Astrocyte of the cerebellum (primary cell): ENCODE data around the gene ZNF536.

Experiments
- DNase-seq: peaks from one replicate; pipeline ENCODE4 v3.0.0-alpha.2; 2011; ENCODE audit warnings: low read depth
- H3K4me3 ChIP-seq: 2 replicates; pipeline ENCODE4 v1.5.1; 2011; ENCODE audit warnings: mild to moderate bottlenecking, low read depth, low read length, moderate library complexity
- in situ Hi-C: cut with HindIII; loops from 2 replicates; pipeline ENCODE4 v1.10.0; 2017; ENCODE audit warnings: low sequenced_read_pairs
- TF ChIP-seq, protein P1 (sequence below): IDR thresholded peaks from 2 replicates; pipeline ENCODE4 v1.5.1; 2012; ENCODE audit warnings: low read length, low read depth, moderate library complexity, mild to moderate bottlenecking; ENCODE audit errors: missing control alignments

Gene ZNF536

GRCh38 chr19:30596813-30597399, 224.7 kb downstream of the ZNF536 start:
- H3K4me3 ChIP-seq: no peak overlapping the region
- in situ Hi-C loops: no loop called here
- TF ChIP-seq, protein P1, sequence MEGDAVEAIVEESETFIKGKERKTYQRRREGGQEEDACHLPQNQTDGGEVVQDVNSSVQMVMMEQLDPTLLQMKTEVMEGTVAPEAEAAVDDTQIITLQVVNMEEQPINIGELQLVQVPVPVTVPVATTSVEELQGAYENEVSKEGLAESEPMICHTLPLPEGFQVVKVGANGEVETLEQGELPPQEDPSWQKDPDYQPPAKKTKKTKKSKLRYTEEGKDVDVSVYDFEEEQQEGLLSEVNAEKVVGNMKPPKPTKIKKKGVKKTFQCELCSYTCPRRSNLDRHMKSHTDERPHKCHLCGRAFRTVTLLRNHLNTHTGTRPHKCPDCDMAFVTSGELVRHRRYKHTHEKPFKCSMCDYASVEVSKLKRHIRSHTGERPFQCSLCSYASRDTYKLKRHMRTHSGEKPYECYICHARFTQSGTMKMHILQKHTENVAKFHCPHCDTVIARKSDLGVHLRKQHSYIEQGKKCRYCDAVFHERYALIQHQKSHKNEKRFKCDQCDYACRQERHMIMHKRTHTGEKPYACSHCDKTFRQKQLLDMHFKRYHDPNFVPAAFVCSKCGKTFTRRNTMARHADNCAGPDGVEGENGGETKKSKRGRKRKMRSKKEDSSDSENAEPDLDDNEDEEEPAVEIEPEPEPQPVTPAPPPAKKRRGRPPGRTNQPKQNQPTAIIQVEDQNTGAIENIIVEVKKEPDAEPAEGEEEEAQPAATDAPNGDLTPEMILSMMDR: no peak
- no peak for DNase-seq

DNA sequence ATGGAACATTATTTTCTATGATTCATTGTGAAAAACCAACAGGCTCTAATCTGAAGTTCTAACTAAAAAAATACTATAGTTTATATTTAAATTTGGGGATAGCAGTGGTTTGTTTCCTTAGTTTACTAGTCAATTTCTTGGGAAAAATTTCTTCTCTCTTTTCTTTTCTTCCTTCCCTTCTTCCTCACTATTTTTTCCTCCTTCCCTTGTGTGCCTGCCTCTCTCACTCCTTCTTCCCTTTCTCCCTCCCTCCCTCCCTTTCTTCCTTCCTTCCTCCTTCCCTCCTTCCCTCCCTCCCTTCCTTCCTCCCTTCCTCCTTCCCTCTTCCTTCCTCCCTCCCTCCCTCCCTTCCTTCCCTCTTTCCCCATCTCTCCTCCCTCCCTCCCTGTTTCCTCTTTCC, 226.5 kb downstream of the ZNF536 start:
- TF ChIP-seq, protein P1: no peak
- no peak overlapping the region for H3K4me3 ChIP-seq
- in situ Hi-C loops: no loop called here
- DNase-seq: no peak

DNA sequence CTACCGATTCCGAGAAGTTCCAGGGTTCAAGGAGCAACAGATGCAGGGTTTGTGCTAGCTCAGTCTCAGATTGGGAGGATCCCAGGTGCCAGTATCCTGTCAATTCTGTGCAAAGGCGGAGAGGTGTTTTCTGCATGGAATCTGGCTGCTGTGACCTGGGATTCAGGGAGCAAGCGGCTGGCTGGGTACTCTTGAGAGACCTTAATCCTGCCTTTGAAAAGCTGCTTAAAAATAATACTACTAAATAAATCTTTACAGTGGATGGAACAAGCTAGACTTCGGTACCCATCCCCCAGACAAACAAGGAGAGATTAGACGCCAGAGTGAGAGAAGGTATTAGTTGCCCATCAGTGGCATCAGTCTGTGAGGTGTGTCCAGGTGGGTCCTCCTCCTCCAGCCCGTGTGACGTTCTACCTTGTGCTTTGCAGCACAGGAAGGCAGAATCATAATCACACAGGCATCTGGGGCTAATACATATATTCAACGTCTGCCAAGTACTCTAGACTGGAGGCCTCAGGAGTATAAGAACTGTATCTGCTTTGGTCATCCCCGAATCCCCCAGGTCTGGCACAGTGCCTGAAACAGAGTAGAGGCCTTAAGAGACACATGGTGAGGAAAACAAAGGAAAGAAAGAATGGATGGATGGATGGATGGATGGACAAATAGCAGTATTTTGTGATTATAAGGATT, 230.6 kb downstream of the ZNF536 start:
- TF ChIP-seq, protein P1: no peak
- no peak for DNase-seq
- in situ Hi-C loops: no loop called here
- no peak overlapping the region for H3K4me3 ChIP-seq

GRCh38 chr19:30604657-30605056, 232.5 kb downstream of the ZNF536 start:
- in situ Hi-C loops: no loop called here
- H3K4me3 ChIP-seq: no peak overlapping the region
- TF ChIP-seq, protein P1: no peak
- DNase-seq: no peak

DNA sequence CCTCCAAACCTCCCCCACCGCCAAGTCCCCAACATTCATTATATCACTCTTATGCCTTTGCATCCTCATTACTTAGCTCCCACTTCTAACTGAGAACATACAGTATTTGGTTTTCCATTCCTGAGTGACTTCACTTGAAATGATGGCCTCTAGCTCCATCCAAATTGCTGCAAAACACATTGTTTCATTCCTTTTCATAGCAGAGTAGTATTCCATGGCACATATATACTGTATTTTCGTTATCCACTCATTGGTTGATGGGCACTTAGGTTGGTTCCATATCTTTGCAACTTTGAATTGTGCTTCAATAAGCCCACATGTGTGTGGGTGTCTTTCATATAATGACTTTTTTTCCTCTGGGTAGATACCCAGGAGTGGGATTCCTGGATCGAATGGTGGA, 233.1 kb downstream of the ZNF536 start:
- TF ChIP-seq, protein P1: no peak
- in situ Hi-C loops: no loop called here

GRCh38 chr19:30606114-30607050, 234.2 kb downstream of the ZNF536 start:
- DNase-seq: no peak
- no peak overlapping the region for H3K4me3 ChIP-seq
- TF ChIP-seq, protein P1: no peak
- in situ Hi-C loops: no loop called here

More for the DNA sequence above, 233.1 kb downstream of the ZNF536 start:
- no peak overlapping the region for H3K4me3 ChIP-seq
- no peak for DNase-seq
